ENCODE results near the gene NKAIN4.

Gene NKAIN4

GRCh38 chr20:63216041-63216848 is 38.0 kb downstream of the NKAIN4 start, which contains the start of gene YTHDF1:
Gene YTHDF1, minus strand, starts transcription at chr20:63216131. Its CDS starts 239 bp downstream, at chr20:63215892.
- peak; percentile 87 for DNase-seq

GRCh38 chr20:63215101-63216040 is 38.9 kb downstream of the NKAIN4 start:
- no peak for DNase-seq

- no peak for DNase-seq
Measured at GRCh38 chr20:63214514-63214913, 39.7 kb downstream of the NKAIN4 start.

- DNase-seq: no peak
Measured at GRCh38 chr20:63212792-63213191, 41.5 kb downstream of the NKAIN4 start.

GRCh38 chr20:63212393-63212730 is 41.9 kb downstream of the NKAIN4 start:
- no peak for DNase-seq

- no peak for DNase-seq
Measured at GRCh38 chr20:63210011-63210605, 44.2 kb downstream of the NKAIN4 start.

GRCh38 chr20:63208346-63208909 is 45.8 kb downstream of the NKAIN4 start:
- DNase-seq: no peak

- DNase-seq: no peak
Measured at GRCh38 chr20:63206878-63207277, 47.4 kb downstream of the NKAIN4 start.

GRCh38 chr20:63205896-63206295 is 48.4 kb downstream of the NKAIN4 start:
- DNase-seq: no peak

- DNase-seq: no peak
Measured at GRCh38 chr20:63204362-63204761, 49.9 kb downstream of the NKAIN4 start.

GRCh38 chr20:63202811-63203526 is 51.3 kb downstream of the NKAIN4 start:
- no peak for DNase-seq

GRCh38 chr20:63202021-63202420 is 52.2 kb downstream of the NKAIN4 start:
- DNase-seq: no peak

GRCh38 chr20:63198606-63199005 is 55.7 kb downstream of the NKAIN4 start:
- DNase-seq: no peak

GRCh38 chr20:63196768-63197470 is 57.3 kb downstream of the NKAIN4 start:
- DNase-seq: no peak

GRCh38 chr20:63194797-63195173 is 59.5 kb downstream of the NKAIN4 start:
- no peak for DNase-seq

GRCh38 chr20:63194007-63194796 is 60.1 kb downstream of the NKAIN4 start:
- no peak for DNase-seq

GRCh38 chr20:63192721-63193120 is 61.5 kb downstream of the NKAIN4 start:
- no peak for DNase-seq

- DNase-seq: no peak
Measured at GRCh38 chr20:63191400-63191799, 62.9 kb downstream of the NKAIN4 start.

GRCh38 chr20:63190828-63191227 is 63.4 kb downstream of the NKAIN4 start:
- no peak for DNase-seq

Measured in activated T-cell treated with anti-CD3 and anti-CD28 coated beads for 4 hours (primary cell).